HepG2 (cell line): ENCODE results near the gene CD248. TPM values are rescaled to one million over a fixed set of nuclear protein-coding genes. Genes with fewer than 3 reads are reported as not detected.

ENCODE experiments used
- CBX1 ChIP-seq: IDR thresholded peaks from one replicate; pipeline ENCODE4 v1.6.1; 2016; ENCODE audit warnings: antibody characterized with exemption, low read depth
- MAFG ChIP-seq: sonication (generic); formaldehyde crosslinking; IDR thresholded peaks from 2 replicates; pipeline ENCODE4 v1.5.1; 2020; ENCODE audit warnings: mild to moderate bottlenecking, missing genetic modification reagents
- MEIS1 ChIP-seq: sonication (generic); formaldehyde crosslinking; IDR thresholded peaks from 2 replicates; pipeline ENCODE4 v1.9.0; 2021; ENCODE audit warnings: mild to moderate bottlenecking, missing genetic modification reagents, moderate library complexity, borderline replicate concordance
- NR2F6 ChIP-seq, 2 experiments: IDR thresholded peaks; 2 replicates each; pipeline ENCODE4 v1.6.1; 2016; ENCODE audit warnings: antibody characterized with exemption in 1 of 2, mild to moderate bottlenecking in 1 of 2
- RARA ChIP-seq: IDR thresholded peaks from 2 replicates; pipeline ENCODE4 v1.6.1; 2016; ENCODE audit warnings: missing genetic modification reagents, missing compliant biosample characterization
- YEATS4 ChIP-seq: sonication (generic); formaldehyde crosslinking; IDR thresholded peaks from 2 replicates; pipeline ENCODE4 v1.4.0; 2020; ENCODE audit warnings: missing genetic modification reagents, borderline replicate concordance
- ZBTB20 ChIP-seq: sonication (generic); formaldehyde crosslinking; IDR thresholded peaks from 2 replicates; pipeline ENCODE4 v1.8.1; 2023; ENCODE audit warnings: missing genetic modification reagents, low read depth, mild to moderate bottlenecking, borderline replicate concordance
- ZMYM4 ChIP-seq: sonication (generic); formaldehyde crosslinking; IDR thresholded peaks from 2 replicates; pipeline ENCODE4 v1.8.1; 2023; ENCODE audit warnings: mild to moderate bottlenecking, missing genetic modification reagents
- ZNF3 ChIP-seq: IDR thresholded peaks from 2 replicates; pipeline ENCODE4 v1.7.0; 2017; ENCODE audit warnings: inconsistent platforms
- ZNF335 ChIP-seq: sonication (generic); formaldehyde crosslinking; IDR thresholded peaks from 2 replicates; pipeline ENCODE4 v1.4.0; 2020; ENCODE audit warnings: missing genetic modification reagents
- ZNF350 ChIP-seq: sonication (generic); formaldehyde crosslinking; IDR thresholded peaks from 2 replicates; pipeline ENCODE4 v1.4.0; 2020; ENCODE audit warnings: mild to moderate bottlenecking, low read depth, missing genetic modification reagents, borderline replicate concordance
- ZNF589 ChIP-seq: sonication (generic); formaldehyde crosslinking; conservative IDR thresholded peaks from 2 replicates; pipeline ENCODE4 v1.8.0; 2022; ENCODE audit warnings: mild to moderate bottlenecking, moderate library complexity, missing genetic modification reagents
- polyA plus RNA-seq, 8 experiments: library from polyadenylated mRNA; depleted of rRNA in 3 of 8; stranded (reverse) in 7 of 8; unstranded in 1 of 8; fragments of >200 nt; fragmentation: Illumina TruSeq in 4 of 8; extraction: Trizol in 4 of 8; gene quantifications; 2 replicates each; pipeline versions ENCODE4 v1.2.1 to v1.2.3, GENCODE V29; 2011 to 2016; ENCODE audit warnings: low read depth in 4 of 8, missing spikeins in 1 of 8, mixed read lengths in 1 of 8; ENCODE audit not compliant: insufficient read depth in 1 of 8
- total RNA-seq, 5 experiments: library from RNA; depleted of rRNA; stranded (reverse); fragments of >200 nt; fragmentation: Illumina TruSeq; extraction: Trizol; gene quantifications; 2 replicates each; pipeline ENCODE4 v1.2.3, GENCODE V29; 2016; ENCODE audit warnings: low read depth in 1 of 5
- TF ChIP-seq, protein P1 (sequence below): sonication (generic); formaldehyde crosslinking; IDR thresholded peaks from 2 replicates; pipeline ENCODE4 v1.4.0; 2020; ENCODE audit warnings: missing genetic modification reagents
- TF ChIP-seq, protein P2 (sequence below): sonication (generic); formaldehyde crosslinking; IDR thresholded peaks from 2 replicates; pipeline ENCODE4 v1.9.0; 2021; ENCODE audit warnings: missing genetic modification reagents, borderline replicate concordance
- TF ChIP-seq, protein P3 (sequence below), 2 experiments: sonication (generic) in 1 of 2; formaldehyde crosslinking in 1 of 2; IDR thresholded peaks; 2 replicates each; pipeline versions ENCODE4 v1.5.1 to v1.6.1; 2011 to 2020; ENCODE audit warnings: borderline replicate concordance in 1 of 2, low read depth in 1 of 2, low read length in 1 of 2, mild to moderate bottlenecking in 1 of 2, missing genetic modification reagents in 1 of 2, moderate library complexity in 1 of 2
- TF ChIP-seq, protein P4 (sequence below): sonication (generic); formaldehyde crosslinking; IDR thresholded peaks from 2 replicates; pipeline ENCODE4 v1.8.0; 2022; ENCODE audit warnings: missing genetic modification reagents, mild to moderate bottlenecking, moderate library complexity, borderline replicate concordance
- TF ChIP-seq, protein P5 (sequence below): fragments of 450-650 bp; IDR thresholded peaks from 2 replicates; pipeline ENCODE4 v1.6.1; 2017
- TF ChIP-seq, protein P6 (sequence below): sonication (generic); formaldehyde crosslinking; IDR thresholded peaks from 2 replicates; pipeline ENCODE4 v1.4.0; 2020; ENCODE audit warnings: missing genetic modification reagents

The CD248 gene
- total and polyA plus RNA-seq, 2 of the 13 experiments (the other 11 are each of a cell fraction or from before 2014, with no cell fraction given) = 0.25 to 0.35 TPM

DNA sequence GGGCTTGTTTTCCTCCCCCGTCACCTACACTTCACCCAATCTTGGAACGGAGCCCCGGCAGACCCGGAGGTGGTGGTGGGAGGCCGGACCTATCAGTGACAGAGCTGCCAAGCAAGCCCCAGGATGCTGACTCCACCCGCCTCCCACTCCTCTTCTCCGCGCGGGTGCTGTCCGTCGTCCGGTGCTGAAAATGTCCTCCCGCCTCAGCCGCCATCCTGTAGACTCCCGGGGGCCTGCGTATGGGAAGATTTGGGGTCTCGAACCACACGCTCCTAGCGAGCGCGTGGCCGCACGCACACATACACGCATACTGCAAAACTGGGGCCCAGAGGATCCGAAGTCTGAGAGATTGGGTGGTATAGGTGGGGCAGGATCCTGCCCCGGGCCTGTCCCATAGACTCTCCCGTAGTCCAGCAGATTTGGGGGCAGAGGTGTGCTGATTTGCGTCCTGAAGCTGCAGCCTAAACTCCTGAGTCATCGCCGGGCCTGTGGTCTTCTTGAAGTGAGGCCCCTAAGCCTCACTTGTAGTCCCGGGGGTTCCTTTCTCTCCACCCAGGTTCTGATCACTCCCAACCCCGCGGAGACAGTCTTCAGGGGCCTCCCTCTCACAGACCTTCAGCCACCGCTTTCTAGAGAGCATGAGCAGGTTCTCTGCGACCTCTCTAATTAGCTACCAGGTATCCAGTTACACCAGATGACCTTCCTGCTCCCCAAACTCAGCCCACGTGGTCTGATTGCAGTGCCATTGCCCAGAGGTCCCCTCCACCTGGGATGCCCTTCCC, 27.1 kb downstream of the CD248 start (continued):
- TF ChIP-seq, protein P1, sequence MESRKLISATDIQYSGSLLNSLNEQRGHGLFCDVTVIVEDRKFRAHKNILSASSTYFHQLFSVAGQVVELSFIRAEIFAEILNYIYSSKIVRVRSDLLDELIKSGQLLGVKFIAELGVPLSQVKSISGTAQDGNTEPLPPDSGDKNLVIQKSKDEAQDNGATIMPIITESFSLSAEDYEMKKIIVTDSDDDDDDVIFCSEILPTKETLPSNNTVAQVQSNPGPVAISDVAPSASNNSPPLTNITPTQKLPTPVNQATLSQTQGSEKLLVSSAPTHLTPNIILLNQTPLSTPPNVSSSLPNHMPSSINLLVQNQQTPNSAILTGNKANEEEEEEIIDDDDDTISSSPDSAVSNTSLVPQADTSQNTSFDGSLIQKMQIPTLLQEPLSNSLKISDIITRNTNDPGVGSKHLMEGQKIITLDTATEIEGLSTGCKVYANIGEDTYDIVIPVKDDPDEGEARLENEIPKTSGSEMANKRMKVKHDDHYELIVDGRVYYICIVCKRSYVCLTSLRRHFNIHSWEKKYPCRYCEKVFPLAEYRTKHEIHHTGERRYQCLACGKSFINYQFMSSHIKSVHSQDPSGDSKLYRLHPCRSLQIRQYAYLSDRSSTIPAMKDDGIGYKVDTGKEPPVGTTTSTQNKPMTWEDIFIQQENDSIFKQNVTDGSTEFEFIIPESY (CRISPR knock-in tag) = no peak
- TF ChIP-seq ZNF350 (no peak; the same call in 1 of the 2 replicates), MEIS1 (no peak; the same call in 1 of the 2 replicates), CBX1 (no peak), ZNF335 (CRISPR knock-in tag) (peak; percentile 45; the same call in 1 of the 2 replicates), NR2F6 (IDR thresholded peaks at IDR 0.05) (no peak), NR2F6 (CRISPR knock-in tag; IDR thresholded peaks at IDR 0.05) (peak; percentile 39; the same call in 1 of the 2 replicates), ZNF3 (0 out of 2 replicates have a peak, but pooled peaks have one; percentile 60), MAFG (CRISPR knock-in tag) (no peak), RARA (CRISPR knock-in tag) (peak; percentile 69), ZMYM4 (no peak), ZNF589 (CRISPR knock-in tag) (peak; percentile 92), YEATS4 (CRISPR knock-in tag) (no peak), ZBTB20 (peak; percentile 83; the same call in 1 of the 2 replicates)
- TF ChIP-seq, protein P2, sequence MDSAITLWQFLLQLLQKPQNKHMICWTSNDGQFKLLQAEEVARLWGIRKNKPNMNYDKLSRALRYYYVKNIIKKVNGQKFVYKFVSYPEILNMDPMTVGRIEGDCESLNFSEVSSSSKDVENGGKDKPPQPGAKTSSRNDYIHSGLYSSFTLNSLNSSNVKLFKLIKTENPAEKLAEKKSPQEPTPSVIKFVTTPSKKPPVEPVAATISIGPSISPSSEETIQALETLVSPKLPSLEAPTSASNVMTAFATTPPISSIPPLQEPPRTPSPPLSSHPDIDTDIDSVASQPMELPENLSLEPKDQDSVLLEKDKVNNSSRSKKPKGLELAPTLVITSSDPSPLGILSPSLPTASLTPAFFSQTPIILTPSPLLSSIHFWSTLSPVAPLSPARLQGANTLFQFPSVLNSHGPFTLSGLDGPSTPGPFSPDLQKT (CRISPR knock-in tag) = no peak
- TF ChIP-seq, protein P3, sequence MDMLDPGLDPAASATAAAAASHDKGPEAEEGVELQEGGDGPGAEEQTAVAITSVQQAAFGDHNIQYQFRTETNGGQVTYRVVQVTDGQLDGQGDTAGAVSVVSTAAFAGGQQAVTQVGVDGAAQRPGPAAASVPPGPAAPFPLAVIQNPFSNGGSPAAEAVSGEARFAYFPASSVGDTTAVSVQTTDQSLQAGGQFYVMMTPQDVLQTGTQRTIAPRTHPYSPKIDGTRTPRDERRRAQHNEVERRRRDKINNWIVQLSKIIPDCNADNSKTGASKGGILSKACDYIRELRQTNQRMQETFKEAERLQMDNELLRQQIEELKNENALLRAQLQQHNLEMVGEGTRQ (IDR thresholded peaks at IDR 0.05; ENCODE audit: low read depth, low read length) = no peak
- TF ChIP-seq, protein P3 (CRISPR knock-in tag; IDR thresholded peaks at IDR 0.05; ENCODE audit: borderline replicate concordance) = peak; percentile 40; the same call in 1 of the 2 replicates
- TF ChIP-seq, protein P4, sequence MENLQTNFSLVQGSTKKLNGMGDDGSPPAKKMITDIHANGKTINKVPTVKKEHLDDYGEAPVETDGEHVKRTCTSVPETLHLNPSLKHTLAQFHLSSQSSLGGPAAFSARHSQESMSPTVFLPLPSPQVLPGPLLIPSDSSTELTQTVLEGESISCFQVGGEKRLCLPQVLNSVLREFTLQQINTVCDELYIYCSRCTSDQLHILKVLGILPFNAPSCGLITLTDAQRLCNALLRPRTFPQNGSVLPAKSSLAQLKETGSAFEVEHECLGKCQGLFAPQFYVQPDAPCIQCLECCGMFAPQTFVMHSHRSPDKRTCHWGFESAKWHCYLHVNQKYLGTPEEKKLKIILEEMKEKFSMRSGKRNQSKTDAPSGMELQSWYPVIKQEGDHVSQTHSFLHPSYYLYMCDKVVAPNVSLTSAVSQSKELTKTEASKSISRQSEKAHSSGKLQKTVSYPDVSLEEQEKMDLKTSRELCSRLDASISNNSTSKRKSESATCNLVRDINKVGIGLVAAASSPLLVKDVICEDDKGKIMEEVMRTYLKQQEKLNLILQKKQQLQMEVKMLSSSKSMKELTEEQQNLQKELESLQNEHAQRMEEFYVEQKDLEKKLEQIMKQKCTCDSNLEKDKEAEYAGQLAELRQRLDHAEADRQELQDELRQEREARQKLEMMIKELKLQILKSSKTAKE = no peak
- TF ChIP-seq, protein P5, sequence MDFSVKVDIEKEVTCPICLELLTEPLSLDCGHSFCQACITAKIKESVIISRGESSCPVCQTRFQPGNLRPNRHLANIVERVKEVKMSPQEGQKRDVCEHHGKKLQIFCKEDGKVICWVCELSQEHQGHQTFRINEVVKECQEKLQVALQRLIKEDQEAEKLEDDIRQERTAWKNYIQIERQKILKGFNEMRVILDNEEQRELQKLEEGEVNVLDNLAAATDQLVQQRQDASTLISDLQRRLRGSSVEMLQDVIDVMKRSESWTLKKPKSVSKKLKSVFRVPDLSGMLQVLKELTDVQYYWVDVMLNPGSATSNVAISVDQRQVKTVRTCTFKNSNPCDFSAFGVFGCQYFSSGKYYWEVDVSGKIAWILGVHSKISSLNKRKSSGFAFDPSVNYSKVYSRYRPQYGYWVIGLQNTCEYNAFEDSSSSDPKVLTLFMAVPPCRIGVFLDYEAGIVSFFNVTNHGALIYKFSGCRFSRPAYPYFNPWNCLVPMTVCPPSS = no peak
- TF ChIP-seq, protein P6, sequence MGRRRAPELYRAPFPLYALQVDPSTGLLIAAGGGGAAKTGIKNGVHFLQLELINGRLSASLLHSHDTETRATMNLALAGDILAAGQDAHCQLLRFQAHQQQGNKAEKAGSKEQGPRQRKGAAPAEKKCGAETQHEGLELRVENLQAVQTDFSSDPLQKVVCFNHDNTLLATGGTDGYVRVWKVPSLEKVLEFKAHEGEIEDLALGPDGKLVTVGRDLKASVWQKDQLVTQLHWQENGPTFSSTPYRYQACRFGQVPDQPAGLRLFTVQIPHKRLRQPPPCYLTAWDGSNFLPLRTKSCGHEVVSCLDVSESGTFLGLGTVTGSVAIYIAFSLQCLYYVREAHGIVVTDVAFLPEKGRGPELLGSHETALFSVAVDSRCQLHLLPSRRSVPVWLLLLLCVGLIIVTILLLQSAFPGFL (CRISPR knock-in tag) = no peak
